GM10248 (cell line): ENCODE measurements around the gene ZFAND3.

ENCODE experiments used
- CTCF ChIA-PET: fragments of 300-600 bp; sonication (Branson Sonifier 250); formaldehyde crosslinking; extraction: SDS; loops from one replicate; lab custom pipeline; 2021; ENCODE audit warnings: antibody characterized with exemption; lab: Yijun Ruan, JAX
- POLR2A ChIA-PET: fragments of 350-650 bp; sonication (Branson Sonifier 250); formaldehyde crosslinking; extraction: SDS; loops from one replicate; lab custom pipeline; 2020; ENCODE audit warnings: antibody characterized with exemption; lab: Yijun Ruan, JAX
- DNase-seq: peaks from one replicate; pipeline ENCODE4 v3.0.0; 2012; ENCODE audit errors: extremely low spot score
- CTCF ChIP-seq: IDR thresholded peaks from 2 replicates; pipeline ENCODE4 v1.5.1; 2012; ENCODE audit warnings: mild to moderate bottlenecking, low read depth; ENCODE audit errors: extremely low read depth, missing control alignments, control extremely low read depth

Gene ZFAND3

GRCh38 chr6:38180586-38180985 is 361.1 kb downstream of the ZFAND3 start:
- ChIA-PET POLR2A (no interaction called here), CTCF (interaction anchor here (1.2 kb wide), 1 partner anchor 28 kb away, joined by 3 read pairs; no protein-coding TSS in a partner anchor)
- DNase-seq: no peak
- no peak for TF ChIP-seq CTCF

GRCh38 chr6:38182426-38182825 is 362.9 kb downstream of the ZFAND3 start:
- no peak for TF ChIP-seq CTCF
- no peak for DNase-seq
- ChIA-PET POLR2A (no interaction called here), CTCF (no interaction called here)

- no peak for DNase-seq
Observed at GRCh38 chr6:38183856-38184584, 364.5 kb downstream of the ZFAND3 start.

GRCh38 chr6:38184585-38185080 is 365.1 kb downstream of the ZFAND3 start:
- no peak for TF ChIP-seq CTCF
- POLR2A ChIA-PET: no interaction called here
- DNase-seq: no peak
- CTCF ChIA-PET: no interaction called here

More at GRCh38 chr6:38183856-38184584, 364.5 kb downstream of the ZFAND3 start:
- no peak for TF ChIP-seq CTCF
- CTCF ChIA-PET: no interaction called here
- POLR2A ChIA-PET: no interaction called here

- DNase-seq: no peak
Observed at GRCh38 chr6:38185244-38185643, 365.7 kb downstream of the ZFAND3 start.

GRCh38 chr6:38185752-38186151 is 366.2 kb downstream of the ZFAND3 start:
- ChIA-PET POLR2A (no interaction called here), CTCF (no interaction called here)
- TF ChIP-seq CTCF: no peak
- DNase-seq: no peak

More at GRCh38 chr6:38185244-38185643, 365.7 kb downstream of the ZFAND3 start:
- POLR2A ChIA-PET: no interaction called here
- TF ChIP-seq CTCF: no peak
- CTCF ChIA-PET: no interaction called here
